Measurements from ENCODE around the gene FGGY. TPM values are rescaled to one million over a fixed set of nuclear protein-coding genes. Genes with fewer than 3 reads are reported as not detected.
A peak's percentile ranks its signal among the peaks of the same experiment; 100 is the strongest.

The FGGY gene
- total RNA-seq, 4 donors from 2014 or later: 24.9 to 35.9 (median 30.5) TPM

- H3K4me1 ChIP-seq: peaks cover 39 to 57% of the 10 kb centered on the region in 2 donors
- intact Hi-C loops (cut with DNase I; ENCODE audit: low total_unique reads): no loop called here
- TF ChIP-seq POLR2A (IDR thresholded peaks at IDR 0.05): no peak
- TF ChIP-seq, protein P1, sequence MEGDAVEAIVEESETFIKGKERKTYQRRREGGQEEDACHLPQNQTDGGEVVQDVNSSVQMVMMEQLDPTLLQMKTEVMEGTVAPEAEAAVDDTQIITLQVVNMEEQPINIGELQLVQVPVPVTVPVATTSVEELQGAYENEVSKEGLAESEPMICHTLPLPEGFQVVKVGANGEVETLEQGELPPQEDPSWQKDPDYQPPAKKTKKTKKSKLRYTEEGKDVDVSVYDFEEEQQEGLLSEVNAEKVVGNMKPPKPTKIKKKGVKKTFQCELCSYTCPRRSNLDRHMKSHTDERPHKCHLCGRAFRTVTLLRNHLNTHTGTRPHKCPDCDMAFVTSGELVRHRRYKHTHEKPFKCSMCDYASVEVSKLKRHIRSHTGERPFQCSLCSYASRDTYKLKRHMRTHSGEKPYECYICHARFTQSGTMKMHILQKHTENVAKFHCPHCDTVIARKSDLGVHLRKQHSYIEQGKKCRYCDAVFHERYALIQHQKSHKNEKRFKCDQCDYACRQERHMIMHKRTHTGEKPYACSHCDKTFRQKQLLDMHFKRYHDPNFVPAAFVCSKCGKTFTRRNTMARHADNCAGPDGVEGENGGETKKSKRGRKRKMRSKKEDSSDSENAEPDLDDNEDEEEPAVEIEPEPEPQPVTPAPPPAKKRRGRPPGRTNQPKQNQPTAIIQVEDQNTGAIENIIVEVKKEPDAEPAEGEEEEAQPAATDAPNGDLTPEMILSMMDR (IDR thresholded peaks at IDR 0.05 in 4 of 5, conservative IDR thresholded peaks at IDR 0.05 in 1 of 5): no peak
- H3K36me3 ChIP-seq: no peaks in the 10 kb centered on the region
- no peak for DNase-seq
- H3K4me3 ChIP-seq: no peak overlapping the region
- ATAC-seq: no peak
- peak overlapping the region in 2 of 4 donors; percentile 47 to 58 for H3K27ac ChIP-seq
- no peaks in the 10 kb centered on the region for H3K9me3 ChIP-seq
- no peaks in the 10 kb centered on the region for H3K27me3 ChIP-seq
- in situ Hi-C loops (cut with MboI; ENCODE audit: low sequenced_read_pairs in 4 of 4): no loop called here
Measured at GRCh38 chr1:59544615-59545293, 247.9 kb downstream of the FGGY start.

- Histone ChIP-seq H3K36me3 (no peaks in the 10 kb centered on the region), H3K4me3 (no peak overlapping the region), H3K27ac (peak overlapping the region in 3 of 4 donors; percentile 8 to 58 (median 47)), H3K27me3 (no peaks in the 10 kb centered on the region), H3K4me1 (peaks cover 38 to 53% of the 10 kb centered on the region in 2 donors), H3K9me3 (no peaks in the 10 kb centered on the region)
- in situ Hi-C loops (cut with MboI; ENCODE audit: low sequenced_read_pairs in 4 of 4): no loop called here
- no peak for DNase-seq
- peak in 1 of 2 donors; percentile 36 for ATAC-seq
- no peak for TF ChIP-seq POLR2A (IDR thresholded peaks at IDR 0.05)
- TF ChIP-seq, protein P1 (IDR thresholded peaks at IDR 0.05 in 4 of 5, conservative IDR thresholded peaks at IDR 0.05 in 1 of 5): no peak
- intact Hi-C loops (cut with DNase I; ENCODE audit: low total_unique reads): no loop called here
Measured at GRCh38 chr1:59545830-59546229, 248.9 kb downstream of the FGGY start.

DNA sequence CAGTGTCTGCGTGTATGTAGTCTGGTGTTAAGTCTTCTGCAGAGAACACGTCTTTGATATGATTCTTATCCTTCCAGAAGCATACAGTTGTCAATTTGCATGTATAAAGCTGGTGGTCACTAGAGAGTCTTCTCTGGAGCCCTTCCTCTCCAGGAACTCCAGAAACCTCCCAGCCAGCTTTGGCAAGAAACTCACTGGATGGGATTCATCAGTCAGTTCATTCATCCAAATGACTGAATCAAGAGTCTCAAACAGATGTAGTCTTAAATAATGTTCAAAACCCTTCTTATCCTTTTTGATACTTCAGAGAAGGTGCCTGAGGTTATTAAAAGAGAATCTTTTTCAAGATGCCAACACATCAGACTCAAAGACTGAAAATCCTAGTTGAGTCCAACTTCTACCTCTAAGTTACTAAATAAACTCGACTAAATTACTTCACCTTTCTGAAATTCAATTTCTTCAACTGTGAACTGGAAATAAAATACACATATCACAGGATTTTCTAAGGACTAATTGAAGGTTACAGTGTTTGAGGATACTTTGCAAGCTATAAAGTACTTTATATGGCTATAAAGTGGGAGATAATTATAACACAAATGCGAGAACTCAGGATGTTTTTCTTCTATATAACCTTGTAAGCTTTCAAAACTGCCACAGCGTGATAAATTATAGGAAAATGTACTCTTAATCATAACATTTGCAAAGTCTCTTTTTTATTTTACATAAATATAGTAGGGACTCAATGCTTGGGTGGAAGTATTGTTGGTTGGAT lies 252.4 kb downstream of the FGGY start:
- Histone ChIP-seq H3K9me3 (no peaks in the 10 kb centered on the region), H3K36me3 (no peaks in the 10 kb centered on the region), H3K27ac (peak overlapping the region; percentile 2 to 44 (median 28)), H3K27me3 (no peaks in the 10 kb centered on the region), H3K4me1 (peaks cover 43 to 56% of the 10 kb centered on the region in 2 donors), H3K4me3 (no peak overlapping the region)
- DNase-seq (no peak), ATAC-seq (no peak)
- intact Hi-C loops (cut with DNase I; ENCODE audit: low total_unique reads) (no loop called here), in situ Hi-C loops (cut with MboI; ENCODE audit: low sequenced_read_pairs in 4 of 4) (no loop called here)
- TF ChIP-seq POLR2A (IDR thresholded peaks at IDR 0.05): no peak

DNA sequence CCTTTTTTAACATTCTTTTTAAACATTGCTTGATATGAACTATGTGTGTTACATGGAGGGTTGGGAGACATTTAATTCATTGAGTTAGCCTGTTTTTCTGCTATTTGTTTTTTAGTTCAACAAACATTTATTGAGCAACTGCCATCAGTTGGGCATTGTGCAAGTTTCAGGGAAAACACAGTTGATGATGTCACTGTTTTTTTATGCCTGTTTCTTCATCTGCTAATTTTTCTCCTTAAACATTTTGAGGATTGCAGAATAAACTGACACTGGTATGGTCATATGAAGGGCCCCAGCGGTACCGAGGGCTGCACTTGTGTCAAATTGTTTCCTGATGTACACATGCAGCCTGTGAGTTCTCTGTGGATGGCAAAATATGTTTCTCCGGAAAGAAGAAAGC lies 253.0 kb downstream of the FGGY start:
- peaks cover 47 to 56% of the 10 kb centered on the region in 2 donors for H3K4me1 ChIP-seq
- no peaks in the 10 kb centered on the region for H3K36me3 ChIP-seq
- H3K4me3 ChIP-seq: no peak overlapping the region
- peak; percentile 30 to 47 for DNase-seq
- H3K9me3 ChIP-seq: no peaks in the 10 kb centered on the region
- intact Hi-C loops (cut with DNase I; ENCODE audit: low total_unique reads): no loop called here
- in situ Hi-C loops (cut with MboI; ENCODE audit: low sequenced_read_pairs in 4 of 4): no loop called here
- TF ChIP-seq, protein P1 (IDR thresholded peaks at IDR 0.05 in 4 of 5, conservative IDR thresholded peaks at IDR 0.05 in 1 of 5): no peak
- no peak for TF ChIP-seq POLR2A (IDR thresholded peaks at IDR 0.05)
- H3K27ac ChIP-seq: peak overlapping the region; percentile 25 to 60 (median 38)
- no peaks in the 10 kb centered on the region for H3K27me3 ChIP-seq
- ATAC-seq: peak; percentile 42 to 55

DNA sequence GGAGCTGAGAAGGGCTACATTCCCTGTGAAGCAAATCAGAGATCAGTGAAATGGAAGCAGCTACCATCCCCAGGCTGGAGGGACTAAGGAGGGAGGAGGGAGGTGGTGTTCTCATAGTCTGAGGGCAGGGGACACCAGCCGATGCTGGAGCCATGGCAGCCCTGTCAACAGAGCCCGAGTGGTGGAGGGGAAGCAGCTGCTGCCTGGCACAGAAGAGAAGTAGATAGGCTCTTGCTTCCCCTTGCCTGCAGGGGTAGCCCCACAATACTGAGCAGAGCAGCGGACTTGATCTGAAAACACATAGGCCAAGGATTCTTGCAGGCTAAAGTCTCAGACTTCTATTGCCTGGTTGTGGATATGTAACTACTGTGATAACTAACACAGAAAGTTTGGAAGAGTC lies 255.1 kb downstream of the FGGY start:
- Histone ChIP-seq H3K27ac (no peak overlapping the region), H3K4me1 (peaks cover 34 to 43% of the 10 kb centered on the region in 2 donors), H3K36me3 (no peaks in the 10 kb centered on the region), H3K9me3 (no peaks in the 10 kb centered on the region), H3K27me3 (no peaks in the 10 kb centered on the region), H3K4me3 (no peak overlapping the region)
- ATAC-seq: peak in 1 of 2 donors; percentile 22
- DNase-seq: peak in 1 of 2 donors; percentile 26
- TF ChIP-seq, protein P1 (IDR thresholded peaks at IDR 0.05 in 4 of 5, conservative IDR thresholded peaks at IDR 0.05 in 1 of 5): no peak
- no peak for TF ChIP-seq POLR2A (IDR thresholded peaks at IDR 0.05)
- intact Hi-C loops (cut with DNase I; ENCODE audit: low total_unique reads) (no loop called here), in situ Hi-C loops (cut with MboI; ENCODE audit: low sequenced_read_pairs in 4 of 4) (no loop called here)
